ENCODE results near the gene ZNF648. TPM values are rescaled to one million over a fixed set of nuclear protein-coding genes. Genes with fewer than 3 reads are reported as not detected.

ZNF648 gene
- under 1 TPM in 1 of 4 donors, not detected in 3; 0.01 TPM for polyA plus RNA-seq
- long read RNA-seq, donor 1: 0 reads
- long read RNA-seq, donor 2: 0 reads
- long read RNA-seq, donor 3: 0 reads
- long read RNA-seq, donor 4: 0 reads
- long read RNA-seq, donor 5: 0 reads
- long read RNA-seq, donor 6: 0 reads
- long read RNA-seq, donor 7: 0 reads
- long read RNA-seq, donor 8: 0 reads
- long read RNA-seq, donor 9: 0 reads
- long read RNA-seq, donor 10: 0 reads

- DNase-seq (no peak), FAIRE-seq (no peak)
- H3K27ac ChIP-seq (ENCODE audit: low read depth in 1 of 3, low read length in 2 of 3): no peak within 1 kb of the TSS
- 25 to 48% (median 41%) methylated on average over 4 of the region's 4 CpGs for WGBS, 3 donors
- H3K9me3 ChIP-seq (ENCODE audit: control insufficient read depth in 2 of 2, insufficient read depth in 1 of 2, low read depth in 1 of 2, low read length in 1 of 2): peaks cover 0 to 2% of the 10 kb centered on the region in 2 donors
- no peaks in the 10 kb centered on the region for H3K36me3 ChIP-seq (ENCODE audit: control insufficient read depth in 3 of 3, insufficient read depth in 2 of 3, low read depth in 1 of 3, low read length in 3 of 3)
- H3K4me1 ChIP-seq (ENCODE audit: control insufficient read depth in 3 of 3, insufficient read depth in 2 of 3, low read depth in 1 of 3, low read length in 2 of 3): no peaks in the 10 kb centered on the region
- H3K27me3 ChIP-seq (ENCODE audit: control insufficient read depth in 3 of 3, insufficient read depth in 3 of 3, low read length in 3 of 3): peaks cover 0 to 15% (median 11%) of the 10 kb centered on the region in 3 donors
- no peak within 1 kb of the TSS for H3K4me3 ChIP-seq (ENCODE audit: low read depth in 1 of 3, low read length in 3 of 3)
These were observed at the start of gene ZNF648 for GRCh38 chr1:182061594-182061993. Gene ZNF648 (minus strand): TSS chr1:182061712. CDS start chr1:182058010, 3,702 bp downstream.

- H3K36me3 ChIP-seq (ENCODE audit: control insufficient read depth in 3 of 3, insufficient read depth in 2 of 3, low read depth in 1 of 3, low read length in 3 of 3): no peaks in the 10 kb centered on the region
- 81 to 88% (median 85%) methylated on average over 6 of the region's 6 CpGs for WGBS, 3 donors
- H3K27me3 ChIP-seq (ENCODE audit: control insufficient read depth in 3 of 3, insufficient read depth in 3 of 3, low read length in 3 of 3): peaks cover 0 to 2% (median 0%) of the 10 kb centered on the region in 3 donors
- no peaks in the 10 kb centered on the region for H3K4me1 ChIP-seq (ENCODE audit: control insufficient read depth in 3 of 3, insufficient read depth in 2 of 3, low read depth in 1 of 3, low read length in 2 of 3)
- DNase-seq (no peak), FAIRE-seq (no peak)
- peaks cover 0 to 3% of the 10 kb centered on the region in 2 donors for H3K9me3 ChIP-seq (ENCODE audit: control insufficient read depth in 2 of 2, insufficient read depth in 1 of 2, low read depth in 1 of 2, low read length in 1 of 2)
- no peak overlapping the region for H3K27ac ChIP-seq (ENCODE audit: low read depth in 1 of 3, low read length in 2 of 3)
- H3K4me3 ChIP-seq (ENCODE audit: low read depth in 1 of 3, low read length in 3 of 3): no peak overlapping the region
These were observed 49.1 kb upstream of the ZNF648 start for GRCh38 chr1:182110635-182111034.

- FAIRE-seq (no peak), DNase-seq (no peak)
- Histone ChIP-seq H3K9me3 (ENCODE audit: control insufficient read depth in 2 of 2, insufficient read depth in 1 of 2, low read depth in 1 of 2, low read length in 1 of 2) (peaks cover 0 to 3% of the 10 kb centered on the region in 2 donors), H3K4me1 (ENCODE audit: control insufficient read depth in 3 of 3, insufficient read depth in 2 of 3, low read depth in 1 of 3, low read length in 2 of 3) (no peaks in the 10 kb centered on the region), H3K4me3 (ENCODE audit: low read depth in 1 of 3, low read length in 3 of 3) (no peak overlapping the region), H3K27me3 (ENCODE audit: control insufficient read depth in 3 of 3, insufficient read depth in 3 of 3, low read length in 3 of 3) (peaks cover 0 to 2% (median 0%) of the 10 kb centered on the region in 3 donors), H3K36me3 (ENCODE audit: control insufficient read depth in 3 of 3, insufficient read depth in 2 of 3, low read depth in 1 of 3, low read length in 3 of 3) (no peaks in the 10 kb centered on the region), H3K27ac (ENCODE audit: low read depth in 1 of 3, low read length in 2 of 3) (no peak overlapping the region)
- WGBS, 3 donors: 95 to 99% (median 97%) methylated on average over 3 of the region's 3 CpGs
These were observed 48.3 kb upstream of the ZNF648 start for GRCh38 chr1:182109771-182110170.

GRCh38 chr1:182107209-182107608 lies 45.7 kb upstream of the ZNF648 start:
- no peaks in the 10 kb centered on the region for H3K4me1 ChIP-seq (ENCODE audit: control insufficient read depth in 3 of 3, insufficient read depth in 2 of 3, low read depth in 1 of 3, low read length in 2 of 3)
- H3K36me3 ChIP-seq (ENCODE audit: control insufficient read depth in 3 of 3, insufficient read depth in 2 of 3, low read depth in 1 of 3, low read length in 3 of 3): no peaks in the 10 kb centered on the region
- FAIRE-seq (no peak), DNase-seq (no peak)
- H3K27ac ChIP-seq (ENCODE audit: low read depth in 1 of 3, low read length in 2 of 3): no peak overlapping the region
- 89 to 91% (median 91%) methylated on average over 2 of the region's 2 CpGs for WGBS, 3 donors
- peaks cover 0 to 3% of the 10 kb centered on the region in 2 donors for H3K9me3 ChIP-seq (ENCODE audit: control insufficient read depth in 2 of 2, insufficient read depth in 1 of 2, low read depth in 1 of 2, low read length in 1 of 2)
- H3K27me3 ChIP-seq (ENCODE audit: control insufficient read depth in 3 of 3, insufficient read depth in 3 of 3, low read length in 3 of 3): no peaks in the 10 kb centered on the region
- no peak overlapping the region for H3K4me3 ChIP-seq (ENCODE audit: low read depth in 1 of 3, low read length in 3 of 3)

- WGBS, 3 donors: 65 to 72% (median 67%) methylated on average over 3 of the region's 3 CpGs
These were observed 40.5 kb upstream of the ZNF648 start for GRCh38 chr1:182102043-182102416.

GRCh38 chr1:182101415-182102042 lies 40.0 kb upstream of the ZNF648 start:
- peak in 1 of 2 donors; percentile 16 for DNase-seq
- no peak for FAIRE-seq
- no peak overlapping the region for H3K4me3 ChIP-seq (ENCODE audit: low read depth in 1 of 3, low read length in 3 of 3)
- no peaks in the 10 kb centered on the region for H3K9me3 ChIP-seq (ENCODE audit: control insufficient read depth in 2 of 2, insufficient read depth in 1 of 2, low read depth in 1 of 2, low read length in 1 of 2)
- no peaks in the 10 kb centered on the region for H3K36me3 ChIP-seq (ENCODE audit: control insufficient read depth in 3 of 3, insufficient read depth in 2 of 3, low read depth in 1 of 3, low read length in 3 of 3)
- 29 to 42% (median 35%) methylated on average over 8 of the region's 8 CpGs for WGBS, 3 donors
- H3K27ac ChIP-seq (ENCODE audit: low read depth in 1 of 3, low read length in 2 of 3): no peak overlapping the region
- H3K27me3 ChIP-seq (ENCODE audit: control insufficient read depth in 3 of 3, insufficient read depth in 3 of 3, low read length in 3 of 3): peaks cover 0 to 5% (median 0%) of the 10 kb centered on the region in 3 donors
- peaks cover 0 to 3% (median 0%) of the 10 kb centered on the region in 3 donors for H3K4me1 ChIP-seq (ENCODE audit: control insufficient read depth in 3 of 3, insufficient read depth in 2 of 3, low read depth in 1 of 3, low read length in 2 of 3)

More at GRCh38 chr1:182102043-182102416, 40.5 kb upstream of the ZNF648 start:
- Histone ChIP-seq H3K4me1 (ENCODE audit: control insufficient read depth in 3 of 3, insufficient read depth in 2 of 3, low read depth in 1 of 3, low read length in 2 of 3) (peaks cover 0 to 3% (median 0%) of the 10 kb centered on the region in 3 donors), H3K4me3 (ENCODE audit: low read depth in 1 of 3, low read length in 3 of 3) (no peak overlapping the region), H3K27ac (ENCODE audit: low read depth in 1 of 3, low read length in 2 of 3) (no peak overlapping the region), H3K9me3 (ENCODE audit: control insufficient read depth in 2 of 2, insufficient read depth in 1 of 2, low read depth in 1 of 2, low read length in 1 of 2) (no peaks in the 10 kb centered on the region), H3K27me3 (ENCODE audit: control insufficient read depth in 3 of 3, insufficient read depth in 3 of 3, low read length in 3 of 3) (peaks cover 0 to 2% (median 0%) of the 10 kb centered on the region in 3 donors), H3K36me3 (ENCODE audit: control insufficient read depth in 3 of 3, insufficient read depth in 2 of 3, low read depth in 1 of 3, low read length in 3 of 3) (no peaks in the 10 kb centered on the region)
- no peak for FAIRE-seq
- no peak for DNase-seq

- FAIRE-seq: no peak
- no peak for DNase-seq
- H3K4me1 ChIP-seq (ENCODE audit: control insufficient read depth in 3 of 3, insufficient read depth in 2 of 3, low read depth in 1 of 3, low read length in 2 of 3): peaks cover 0 to 3% (median 0%) of the 10 kb centered on the region in 3 donors
- no peak overlapping the region for H3K4me3 ChIP-seq (ENCODE audit: low read depth in 1 of 3, low read length in 3 of 3)
- peaks cover 0 to 5% (median 0%) of the 10 kb centered on the region in 3 donors for H3K27me3 ChIP-seq (ENCODE audit: control insufficient read depth in 3 of 3, insufficient read depth in 3 of 3, low read length in 3 of 3)
- 86 to 94% (median 86%) methylated on average over 4 of the region's 4 CpGs for WGBS, 3 donors
- no peaks in the 10 kb centered on the region for H3K36me3 ChIP-seq (ENCODE audit: control insufficient read depth in 3 of 3, insufficient read depth in 2 of 3, low read depth in 1 of 3, low read length in 3 of 3)
- no peaks in the 10 kb centered on the region for H3K9me3 ChIP-seq (ENCODE audit: control insufficient read depth in 2 of 2, insufficient read depth in 1 of 2, low read depth in 1 of 2, low read length in 1 of 2)
- no peak overlapping the region for H3K27ac ChIP-seq (ENCODE audit: low read depth in 1 of 3, low read length in 2 of 3)
These were observed 36.8 kb upstream of the ZNF648 start for GRCh38 chr1:182098301-182098700.

- H3K4me1 ChIP-seq (ENCODE audit: control insufficient read depth in 3 of 3, insufficient read depth in 2 of 3, low read depth in 1 of 3, low read length in 2 of 3): no peaks in the 10 kb centered on the region
These were observed 34.4 kb upstream of the ZNF648 start for GRCh38 chr1:182095946-182096345.

More at GRCh38 chr1:182095946-182096345, 34.4 kb upstream of the ZNF648 start:
- Histone ChIP-seq H3K36me3 (ENCODE audit: control insufficient read depth in 3 of 3, insufficient read depth in 2 of 3, low read depth in 1 of 3, low read length in 3 of 3) (no peaks in the 10 kb centered on the region), H3K27ac (ENCODE audit: low read depth in 1 of 3, low read length in 2 of 3) (no peak overlapping the region), H3K4me3 (ENCODE audit: low read depth in 1 of 3, low read length in 3 of 3) (no peak overlapping the region), H3K9me3 (ENCODE audit: control insufficient read depth in 2 of 2, insufficient read depth in 1 of 2, low read depth in 1 of 2, low read length in 1 of 2) (no peaks in the 10 kb centered on the region), H3K27me3 (ENCODE audit: control insufficient read depth in 3 of 3, insufficient read depth in 3 of 3, low read length in 3 of 3) (peaks cover 0 to 5% (median 0%) of the 10 kb centered on the region in 3 donors)
- 73 to 86% (median 79%) methylated on average over 2 of the region's 2 CpGs for WGBS, 3 donors
- FAIRE-seq (no peak), DNase-seq (no peak)

Data from small intestine (tissue), 16 donors.